IPS-18c (cell line): ENCODE data around the gene PSTPIP1.

Experiments used
- H3K4me3 ChIP-seq: 2 replicates; pipeline ENCODE4 v1.7.0; 2013; ENCODE audit warnings: low read depth, mild to moderate bottlenecking, low read length, moderate library complexity; ENCODE audit not compliant: insufficient read depth
- H3K9me3 ChIP-seq: one replicate; pipeline ENCODE4 v1.6.1; 2013; ENCODE audit warnings: mild to moderate bottlenecking, low read length, moderate library complexity; ENCODE audit not compliant: control insufficient read depth, insufficient read depth

PSTPIP1 gene

GRCh38 chr15:76991741-76992645 is 2.9 kb upstream of the PSTPIP1 start:
- H3K4me3 ChIP-seq, result no peak overlapping the region
- no peaks in the 10 kb centered on the region for H3K9me3 ChIP-seq

GRCh38 chr15:76993114-76993725 is 1.7 kb upstream of the PSTPIP1 start:
- H3K4me3 ChIP-seq, result no peak overlapping the region
- H3K9me3 ChIP-seq, result no peaks in the 10 kb centered on the region

GRCh38 chr15:76994001-76994400 is 925 bp upstream of the PSTPIP1 start:
- Histone ChIP-seq H3K9me3 (no peaks in the 10 kb centered on the region), H3K4me3 (no peak overlapping the region)

GRCh38 chr15:76994496-76994895 is 430 bp upstream of the PSTPIP1 start:
- Histone ChIP-seq H3K9me3 (no peaks in the 10 kb centered on the region), H3K4me3 (no peak overlapping the region)

- no peaks in the 10 kb centered on the region for H3K9me3 ChIP-seq
- no peak overlapping the region for H3K4me3 ChIP-seq
These were observed 1.2 kb downstream of the PSTPIP1 start for GRCh38 chr15:76996076-76996525.

- Histone ChIP-seq H3K9me3 (no peaks in the 10 kb centered on the region), H3K4me3 (no peak overlapping the region)
These were observed 1.8 kb downstream of the PSTPIP1 start for GRCh38 chr15:76996526-76997401.

GRCh38 chr15:76998663-76999285 is 3.8 kb downstream of the PSTPIP1 start:
- H3K4me3 ChIP-seq, result no peak overlapping the region

GRCh38 chr15:76999996-77000395 is 5.1 kb downstream of the PSTPIP1 start:
- no peak overlapping the region for H3K4me3 ChIP-seq

More at GRCh38 chr15:76998663-76999285, 3.8 kb downstream of the PSTPIP1 start:
- H3K9me3 ChIP-seq, result no peaks in the 10 kb centered on the region

GRCh38 chr15:77001351-77001750 is 6.4 kb downstream of the PSTPIP1 start:
- H3K9me3 ChIP-seq, result no peaks in the 10 kb centered on the region
- no peak overlapping the region for H3K4me3 ChIP-seq

More at GRCh38 chr15:76999996-77000395, 5.1 kb downstream of the PSTPIP1 start:
- H3K9me3 ChIP-seq, result no peaks in the 10 kb centered on the region

- H3K4me3 ChIP-seq, result no peak overlapping the region
- no peaks in the 10 kb centered on the region for H3K9me3 ChIP-seq
These were observed 7.0 kb downstream of the PSTPIP1 start for GRCh38 chr15:77001966-77002365.

- no peak overlapping the region for H3K4me3 ChIP-seq
- H3K9me3 ChIP-seq, result no peaks in the 10 kb centered on the region
These were observed 7.5 kb downstream of the PSTPIP1 start for GRCh38 chr15:77002436-77002835.

GRCh38 chr15:77002954-77003912 is 8.3 kb downstream of the PSTPIP1 start:
- Histone ChIP-seq H3K9me3 (no peaks in the 10 kb centered on the region), H3K4me3 (no peak overlapping the region)

GRCh38 chr15:77004189-77004588 is 9.3 kb downstream of the PSTPIP1 start:
- no peak overlapping the region for H3K4me3 ChIP-seq
- no peaks in the 10 kb centered on the region for H3K9me3 ChIP-seq

- no peak overlapping the region for H3K4me3 ChIP-seq
- no peaks in the 10 kb centered on the region for H3K9me3 ChIP-seq
These were observed 14.2 kb downstream of the PSTPIP1 start for GRCh38 chr15:77009176-77009575.

- no peaks in the 10 kb centered on the region for H3K9me3 ChIP-seq
- no peak overlapping the region for H3K4me3 ChIP-seq
These were observed 14.9 kb downstream of the PSTPIP1 start for GRCh38 chr15:77009646-77010311.

- Histone ChIP-seq H3K9me3 (no peaks in the 10 kb centered on the region), H3K4me3 (no peak overlapping the region)
These were observed 15.4 kb downstream of the PSTPIP1 start for GRCh38 chr15:77010312-77010686.
